Neural progenitor cell (in vitro differentiated cells): Measurements from ENCODE around the gene LCT.

Experiments used
- CTCF ChIP-seq: fragments of 200-600 bp; sonication (generic); IDR thresholded peaks from 2 replicates; pipeline ENCODE4 v1.5.1; 2017; ENCODE audit warnings: antibody characterized with exemption, mild to moderate bottlenecking
- EZH2 ChIP-seq: fragments of 200-600 bp; sonication (generic); IDR thresholded peaks from 2 replicates; pipeline ENCODE4 v1.6.1; 2017; ENCODE audit warnings: antibody characterized with exemption, mild to moderate bottlenecking, moderate library complexity
- EZH2phosphoT487 ChIP-seq: fragments of 200-600 bp; sonication (generic); IDR thresholded peaks from 2 replicates; pipeline ENCODE4 v1.6.1; 2017; ENCODE audit warnings: antibody characterized with exemption

- TF ChIP-seq CTCF (no peak), EZH2 (no peak), EZH2phosphoT487 (no peak)
Observed at GRCh38 chr2:135874777-135875365, 37.9 kb upstream of the LCT start.
